HK-2 (cell line): ENCODE results near the gene CEBPA.
"Not testable (repeated sequence)": the region's sequence is repeated elsewhere in the genome, so short reads cannot be mapped to it uniquely, and the experiment has no call there.

ENCODE experiments used
- DNase-seq: peaks from one replicate; pipeline ENCODE4 v3.0.0-alpha.2; 2018; ENCODE audit not compliant: unreplicated experiment

The CEBPA gene

DNA sequence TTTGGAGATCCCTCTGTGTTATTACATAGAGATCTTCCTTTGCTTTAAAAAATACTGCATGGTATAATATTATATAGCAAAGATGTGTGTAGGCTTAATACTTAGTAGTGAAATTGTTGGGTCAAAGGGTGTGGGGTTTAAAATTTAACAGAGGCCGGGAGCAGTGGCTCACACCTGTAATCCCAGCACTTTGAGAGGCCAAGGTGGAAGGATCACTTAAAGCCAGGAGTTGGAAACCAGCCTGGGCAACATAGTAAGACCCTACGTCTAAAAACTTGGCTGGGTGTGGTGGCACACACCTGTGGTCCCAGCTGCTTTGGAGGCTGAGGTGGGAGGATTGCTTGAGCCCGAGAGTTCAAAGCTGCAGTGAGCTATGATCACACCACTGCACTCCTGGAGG, 22.3 kb upstream of the CEBPA start:
- no peak for DNase-seq

DNA sequence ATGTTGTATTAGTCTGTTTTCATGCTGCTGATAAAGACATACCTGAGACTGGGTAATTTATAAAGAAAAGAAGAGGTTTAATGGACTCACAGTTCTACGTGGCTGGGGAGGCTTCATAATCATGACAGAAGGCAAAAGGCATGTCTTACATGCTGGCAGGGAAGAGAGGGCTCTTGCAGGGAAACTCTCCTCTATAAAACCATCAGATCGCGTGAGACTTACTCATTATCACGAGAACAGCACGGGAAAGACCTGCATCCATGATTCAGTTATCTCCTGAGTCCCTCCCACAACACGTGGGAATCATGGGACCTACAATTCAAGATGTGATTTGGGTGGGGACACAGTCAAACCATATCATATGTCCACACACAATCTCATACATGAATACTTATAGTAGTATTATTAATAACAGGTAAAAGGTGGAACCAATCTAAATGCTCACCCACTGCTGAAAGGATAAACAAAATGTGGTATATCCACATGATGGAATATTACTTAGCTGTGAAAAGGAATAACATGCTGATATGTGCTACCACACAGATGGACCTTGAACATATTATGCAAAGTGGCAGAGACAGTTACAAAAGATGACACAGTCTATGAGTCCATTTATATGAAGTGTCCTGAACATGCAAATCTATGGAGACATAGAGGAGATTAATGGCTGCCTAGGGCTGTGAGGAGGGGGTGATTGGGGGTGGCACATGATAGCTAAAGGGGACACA, 20.9 kb upstream of the CEBPA start:
- DNase-seq = no peak

DNA sequence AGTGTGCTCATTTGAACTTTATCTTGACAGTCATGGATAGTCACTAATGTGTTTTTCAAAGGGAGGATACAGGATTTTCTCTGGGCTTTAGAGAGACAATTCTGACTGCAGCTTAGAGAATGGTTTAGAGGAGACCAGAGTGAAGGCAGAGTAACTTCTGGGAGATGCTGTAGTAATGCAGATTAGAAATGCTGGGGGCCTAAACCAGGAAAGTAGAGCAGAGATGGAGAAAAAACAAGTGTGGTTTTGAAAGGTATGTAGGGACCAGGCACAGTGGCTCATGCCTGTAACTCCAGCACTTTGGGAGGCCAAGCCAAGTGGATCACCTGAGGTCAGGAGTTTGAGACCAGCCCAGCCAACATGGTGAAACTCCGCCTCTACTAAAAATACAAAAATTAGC, 18.3 kb upstream of the CEBPA start:
- no peak for DNase-seq

DNA sequence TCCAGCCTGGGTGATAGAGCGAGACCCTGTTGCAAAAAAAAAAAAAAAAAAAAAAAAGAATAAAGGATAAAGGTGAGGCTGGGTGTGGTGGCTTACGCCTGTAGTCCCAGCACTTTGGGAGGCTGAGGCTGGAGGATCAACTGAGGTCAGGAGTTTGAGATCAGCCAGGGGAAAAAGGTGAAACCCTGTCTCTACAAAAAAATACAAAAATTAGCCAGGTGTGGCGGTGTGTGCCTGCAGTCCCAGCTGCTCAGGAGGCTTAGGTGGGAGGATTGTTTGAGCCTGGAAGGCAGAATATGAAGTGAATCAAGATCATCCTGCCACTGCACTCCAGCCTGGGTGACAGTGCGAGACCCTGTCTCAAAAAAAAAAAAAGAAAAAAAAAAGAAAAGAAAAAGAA, 15.7 kb upstream of the CEBPA start:
- DNase-seq = not testable (repeated sequence)

DNA sequence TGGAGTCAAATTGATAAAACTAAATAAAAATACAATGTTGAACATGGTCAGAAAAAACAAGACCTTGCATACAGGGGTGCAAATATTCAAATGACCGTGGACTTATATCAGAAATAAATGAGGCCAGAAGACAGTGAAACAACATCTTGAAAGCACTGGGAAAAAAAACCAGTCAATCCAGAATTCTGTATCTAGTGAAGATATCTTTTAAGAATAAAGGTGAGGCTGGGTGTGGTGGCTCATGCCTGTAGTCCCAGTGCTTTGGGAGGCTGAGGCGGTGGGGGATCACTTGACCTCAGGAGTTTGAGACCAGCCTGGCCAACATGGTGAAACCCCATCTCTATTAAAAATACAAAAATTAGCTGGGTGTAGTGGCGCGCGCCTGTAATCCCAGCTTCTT, 15.2 kb upstream of the CEBPA start:
- no peak for DNase-seq

DNA sequence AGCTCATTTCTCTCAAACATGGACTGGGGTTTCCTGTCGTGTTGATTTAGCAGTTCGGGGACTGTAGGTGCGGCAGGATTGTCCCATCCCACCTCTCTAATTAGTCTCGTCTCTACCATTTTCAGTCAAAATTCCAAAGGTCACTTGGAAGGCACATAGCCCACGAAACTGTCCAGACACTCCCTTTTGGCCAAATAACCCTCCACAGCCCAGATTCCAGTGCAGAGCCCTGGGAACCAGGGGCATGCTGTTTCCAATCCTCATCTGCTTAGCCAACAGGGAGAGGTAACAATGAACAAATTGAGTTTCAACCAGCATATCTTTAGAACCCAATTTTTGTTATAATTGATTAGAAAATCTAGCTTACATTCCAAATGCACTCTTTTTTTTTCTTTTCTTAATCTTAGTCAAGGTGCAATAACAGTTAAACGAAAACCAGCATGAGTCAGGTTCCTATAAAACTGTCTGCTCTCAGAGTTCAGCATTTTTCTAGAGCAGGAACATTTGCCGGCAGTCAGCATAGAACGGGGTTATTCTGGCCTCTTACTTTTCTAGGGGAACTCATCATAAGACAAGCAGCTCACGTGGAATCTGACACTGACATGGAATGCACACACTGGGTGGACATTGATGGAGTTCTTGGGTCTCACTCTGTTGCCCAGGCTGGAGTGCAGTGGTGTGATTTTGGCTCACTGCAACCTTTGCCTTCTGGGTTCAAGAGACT, 14.4 kb upstream of the CEBPA start:
- no peak for DNase-seq

DNA sequence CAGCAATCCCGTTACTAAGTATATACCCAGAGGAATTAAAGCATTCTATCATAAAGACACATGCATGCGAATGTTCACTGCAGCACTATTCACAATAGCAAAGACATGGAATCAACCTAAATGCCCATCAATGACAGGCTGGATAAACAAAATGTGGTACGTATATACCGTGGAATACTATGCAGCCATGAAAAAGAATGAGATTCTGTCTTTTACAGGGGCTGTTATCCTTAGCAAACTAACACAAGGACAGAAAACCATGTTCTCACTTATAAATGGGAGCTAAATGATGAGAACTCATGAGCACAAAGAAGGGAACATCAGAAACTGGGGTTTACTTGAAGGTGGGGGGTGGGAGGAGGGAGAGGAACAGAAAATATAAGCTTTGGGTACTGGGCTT, 10.5 kb upstream of the CEBPA start:
- not testable (repeated sequence) for DNase-seq

DNA sequence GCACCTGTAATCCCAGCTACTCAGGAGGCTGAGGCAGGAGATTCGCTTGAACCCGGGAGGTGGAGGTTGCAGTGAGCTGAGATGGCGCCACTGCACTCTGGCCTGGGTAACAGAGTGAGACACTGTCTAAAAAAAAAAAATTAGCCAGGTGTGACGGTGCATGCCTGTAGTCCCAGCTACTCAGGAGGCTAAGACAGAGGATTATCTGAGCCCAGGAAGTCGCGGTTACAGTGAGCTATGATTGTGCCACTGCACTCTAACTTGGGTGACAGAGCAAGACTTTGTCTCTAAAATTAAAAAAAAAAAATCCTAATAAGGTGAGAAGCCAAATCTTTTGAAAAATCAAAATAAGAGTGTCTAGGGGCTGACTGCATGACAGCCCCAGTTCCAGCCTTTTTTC, 9.7 kb upstream of the CEBPA start:
- DNase-seq = no peak

DNA sequence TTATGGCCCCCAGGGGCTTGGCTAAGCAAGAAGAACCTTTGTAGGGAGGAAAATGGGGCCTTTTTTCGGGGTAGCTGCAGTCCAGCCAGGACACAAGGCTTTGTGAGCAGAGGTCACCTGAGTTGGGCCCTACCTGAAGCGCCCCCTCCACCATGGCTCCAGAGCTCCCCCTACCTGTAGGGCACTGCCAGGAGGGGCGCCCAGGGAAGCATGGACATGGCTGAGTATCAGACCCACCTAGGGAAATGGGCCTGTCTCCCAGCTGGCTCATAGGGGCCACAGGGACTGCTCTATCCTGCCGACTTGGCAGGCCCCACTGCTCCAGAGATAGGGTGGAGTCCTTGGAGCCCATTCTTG, 9.0 kb upstream of the CEBPA start:
- DNase-seq = no peak

DNA sequence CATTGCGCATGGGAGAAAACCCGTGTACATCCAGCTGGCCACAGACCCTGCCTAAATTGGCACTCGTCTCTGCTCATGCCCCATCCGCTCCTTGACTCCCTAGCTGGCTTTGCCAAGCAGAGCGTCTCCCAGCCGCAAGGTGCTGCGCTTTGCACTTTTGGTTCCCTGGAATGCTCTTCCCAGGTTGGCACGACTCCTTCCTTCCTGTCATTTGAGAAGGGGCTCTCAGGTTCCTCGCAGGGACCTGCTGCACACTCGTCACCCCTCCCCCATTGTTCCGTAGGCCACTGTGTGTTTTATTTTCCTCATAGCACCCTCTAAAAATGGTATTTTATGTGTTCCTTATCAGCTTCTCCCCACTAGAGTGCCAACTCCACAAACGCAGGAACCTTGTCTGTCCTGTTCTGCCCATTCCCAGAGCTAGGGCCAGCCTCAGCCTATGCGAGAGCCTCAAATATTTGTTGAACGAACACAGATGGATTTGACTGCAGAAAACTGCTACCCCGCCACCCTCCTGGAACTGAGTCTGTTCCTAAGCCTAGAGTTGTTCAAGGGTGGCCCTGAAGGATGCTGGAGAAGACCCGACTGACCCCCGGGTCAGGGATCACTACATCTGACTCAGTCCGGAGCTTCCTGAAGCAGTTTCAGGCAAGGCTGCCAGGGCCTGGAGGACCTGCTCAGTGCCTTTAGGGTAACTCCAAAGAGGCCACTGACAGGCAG, 8.4 kb upstream of the CEBPA start:
- no peak for DNase-seq

DNA sequence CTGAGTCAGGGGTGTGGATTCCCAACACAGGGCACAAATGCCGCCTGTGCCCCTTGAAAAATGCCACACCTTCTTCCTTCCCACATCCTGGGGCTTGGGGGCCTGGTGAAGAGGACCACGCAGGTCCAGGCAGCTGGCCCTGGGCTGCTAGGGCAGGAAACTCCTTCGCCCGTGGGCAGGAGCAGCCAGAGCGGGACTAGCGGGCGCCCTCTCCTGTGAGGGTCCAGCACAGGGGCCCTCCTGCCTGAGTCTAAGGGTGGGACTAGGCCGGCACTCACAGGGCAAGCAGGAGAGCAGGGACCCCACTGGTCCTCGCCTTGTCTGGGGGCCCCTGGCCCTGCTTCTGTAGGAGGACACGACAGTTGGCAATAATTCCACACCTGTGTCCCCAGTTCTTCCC, 7.5 kb upstream of the CEBPA start:
- DNase-seq = no peak

DNA sequence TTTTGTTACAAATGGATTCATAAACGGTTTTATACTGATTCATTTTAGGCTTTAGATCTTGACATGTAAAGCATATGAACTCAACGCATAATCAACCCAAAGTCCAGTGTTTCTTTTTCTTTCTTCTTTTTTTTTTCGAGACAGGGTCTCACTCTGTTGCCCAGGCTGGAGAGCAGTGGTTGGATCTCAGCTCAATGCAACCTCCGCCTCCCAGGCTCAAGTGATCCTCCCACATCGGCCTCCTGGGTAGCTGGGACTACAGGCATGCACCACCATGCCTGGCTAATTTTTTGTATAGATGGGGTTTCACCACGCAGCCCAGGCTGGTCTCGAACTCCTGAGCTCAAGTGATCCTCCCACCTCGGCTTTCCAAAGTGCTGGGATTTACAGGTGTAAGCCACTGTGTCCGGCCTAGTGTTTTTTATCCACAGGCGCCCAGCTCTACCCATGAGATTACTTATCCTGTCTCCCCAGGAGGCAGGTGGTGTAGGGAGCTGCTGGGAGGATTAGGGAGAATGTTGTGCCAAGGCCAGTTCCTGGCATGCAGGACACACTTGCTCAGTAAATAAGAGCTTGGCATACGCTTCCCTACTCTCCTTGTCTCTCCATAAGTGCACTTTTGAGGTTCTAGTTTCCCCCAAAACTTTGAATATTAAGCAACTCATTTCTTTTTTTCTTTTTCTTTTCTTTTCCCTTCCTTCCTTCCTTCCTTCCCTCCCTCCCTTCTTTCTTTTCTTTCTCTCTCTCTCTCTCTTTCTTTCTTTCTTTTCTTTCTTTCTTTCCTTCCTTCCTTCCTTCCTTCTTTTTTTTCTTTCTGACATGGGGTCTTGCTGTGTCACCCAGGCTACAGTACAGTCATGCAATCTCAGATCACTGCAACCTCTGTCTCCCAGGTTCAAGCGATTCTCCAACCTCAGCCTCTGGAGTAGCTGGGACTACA, 4.8 kb upstream of the CEBPA start:
- no peak for DNase-seq

DNA sequence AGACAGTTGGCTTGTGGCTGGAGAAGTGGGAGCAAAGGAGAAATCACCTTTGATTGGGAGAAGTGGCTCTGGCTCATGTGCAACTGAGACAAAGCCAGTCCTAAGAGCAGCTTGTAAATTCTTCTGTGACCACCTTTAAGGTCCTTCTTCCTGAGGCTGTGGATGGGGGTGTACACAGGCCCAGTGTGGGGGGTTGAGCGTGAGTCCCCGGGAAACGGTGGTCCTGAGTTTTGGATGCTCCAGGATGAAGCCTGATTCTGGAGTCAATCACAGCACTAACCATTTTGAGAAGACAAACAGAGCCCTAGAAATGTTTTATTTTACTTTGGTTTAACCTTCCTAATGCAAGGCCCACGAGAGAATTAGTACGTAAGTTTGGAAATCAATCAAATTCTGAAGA, 3.9 kb upstream of the CEBPA start:
- DNase-seq = no peak

DNA sequence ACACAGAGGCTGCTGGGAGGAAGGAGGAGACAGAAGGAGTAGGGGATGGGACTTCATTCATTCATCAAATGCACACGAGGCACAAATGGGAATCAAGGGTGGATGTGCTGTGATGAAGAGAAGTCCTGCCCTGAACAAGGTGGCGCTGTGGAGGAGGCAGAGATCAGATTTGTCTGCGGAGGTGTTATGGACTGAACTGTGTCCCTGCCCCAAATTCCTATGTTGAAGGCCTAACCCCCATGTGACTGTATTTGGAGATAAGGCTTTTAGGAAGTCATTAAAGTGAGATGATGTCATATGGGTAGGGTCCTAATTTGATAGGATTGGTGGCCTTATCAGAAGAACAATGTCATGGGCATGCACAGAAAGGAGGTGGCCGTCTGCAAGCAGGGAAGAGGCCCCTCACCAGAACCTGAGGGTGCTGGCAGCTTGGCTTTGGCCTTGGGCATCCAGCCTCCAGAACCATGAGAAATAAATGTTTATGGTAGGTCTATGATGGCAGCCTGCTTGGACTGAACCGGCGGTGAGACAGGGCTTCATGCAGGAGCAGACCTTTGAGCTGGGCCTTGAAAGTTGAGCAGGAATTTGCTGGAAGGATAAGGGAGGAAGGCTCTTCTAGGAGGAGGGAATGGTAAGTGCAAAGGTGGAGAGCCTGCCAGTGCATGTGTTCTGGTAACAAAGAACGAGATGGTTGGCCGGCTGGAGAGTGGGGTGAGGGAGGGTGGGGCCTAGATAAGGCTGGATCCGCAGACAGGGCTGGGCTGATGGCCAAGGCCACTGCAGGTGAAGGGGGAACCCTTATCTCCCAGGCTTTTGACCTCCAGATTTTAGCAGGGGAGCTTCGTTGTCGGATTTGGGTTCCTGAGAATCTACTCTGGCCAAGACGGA, 2.7 kb upstream of the CEBPA start:
- no peak for DNase-seq

DNA sequence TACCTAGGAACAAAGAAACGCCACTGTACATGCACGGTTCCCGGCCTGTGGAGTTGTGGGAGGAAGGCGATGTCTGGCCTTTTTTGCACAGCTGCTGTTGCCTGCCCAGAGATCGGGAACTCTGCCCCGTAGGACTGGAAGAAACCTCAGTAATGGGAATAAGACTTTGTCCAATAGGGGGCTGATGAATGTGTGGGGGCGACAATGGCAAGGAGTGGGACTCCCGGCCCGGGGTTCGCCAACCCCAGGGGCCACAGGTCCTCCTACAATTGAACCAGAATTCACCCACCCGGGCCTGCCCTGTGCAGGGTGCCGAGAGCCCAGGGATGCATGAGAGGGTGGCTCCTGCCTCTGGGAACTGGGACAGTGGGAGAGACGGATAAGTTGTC, 2.0 kb upstream of the CEBPA start:
- no peak for DNase-seq

DNA sequence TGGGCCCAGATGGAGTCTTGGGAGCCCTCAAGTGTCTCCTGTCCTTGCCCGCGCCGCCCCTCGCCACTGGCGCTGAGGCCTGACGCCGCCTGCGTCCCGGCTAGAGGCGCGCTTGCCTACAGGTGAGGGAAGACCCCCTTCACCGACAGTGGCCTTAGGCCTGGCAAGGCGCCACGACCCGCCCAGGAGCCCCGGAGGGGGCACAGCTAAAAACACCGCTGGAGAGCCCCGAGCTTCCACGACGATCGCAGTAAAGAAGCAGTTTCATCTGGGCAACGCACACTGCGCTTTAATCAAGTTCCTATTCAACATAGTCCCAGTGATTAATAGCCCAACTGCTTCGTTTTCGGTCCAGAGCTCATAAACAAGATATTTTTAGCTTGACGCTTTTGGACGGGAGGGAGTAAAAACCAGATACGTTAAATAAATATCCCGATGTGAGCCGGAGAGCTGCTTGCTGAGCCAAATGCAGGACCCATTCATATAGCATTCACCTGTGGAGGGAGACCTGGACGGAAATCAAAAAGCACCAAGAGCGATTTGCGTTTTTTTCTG, 1.5 kb upstream of the CEBPA start:
- DNase-seq = no peak

DNA sequence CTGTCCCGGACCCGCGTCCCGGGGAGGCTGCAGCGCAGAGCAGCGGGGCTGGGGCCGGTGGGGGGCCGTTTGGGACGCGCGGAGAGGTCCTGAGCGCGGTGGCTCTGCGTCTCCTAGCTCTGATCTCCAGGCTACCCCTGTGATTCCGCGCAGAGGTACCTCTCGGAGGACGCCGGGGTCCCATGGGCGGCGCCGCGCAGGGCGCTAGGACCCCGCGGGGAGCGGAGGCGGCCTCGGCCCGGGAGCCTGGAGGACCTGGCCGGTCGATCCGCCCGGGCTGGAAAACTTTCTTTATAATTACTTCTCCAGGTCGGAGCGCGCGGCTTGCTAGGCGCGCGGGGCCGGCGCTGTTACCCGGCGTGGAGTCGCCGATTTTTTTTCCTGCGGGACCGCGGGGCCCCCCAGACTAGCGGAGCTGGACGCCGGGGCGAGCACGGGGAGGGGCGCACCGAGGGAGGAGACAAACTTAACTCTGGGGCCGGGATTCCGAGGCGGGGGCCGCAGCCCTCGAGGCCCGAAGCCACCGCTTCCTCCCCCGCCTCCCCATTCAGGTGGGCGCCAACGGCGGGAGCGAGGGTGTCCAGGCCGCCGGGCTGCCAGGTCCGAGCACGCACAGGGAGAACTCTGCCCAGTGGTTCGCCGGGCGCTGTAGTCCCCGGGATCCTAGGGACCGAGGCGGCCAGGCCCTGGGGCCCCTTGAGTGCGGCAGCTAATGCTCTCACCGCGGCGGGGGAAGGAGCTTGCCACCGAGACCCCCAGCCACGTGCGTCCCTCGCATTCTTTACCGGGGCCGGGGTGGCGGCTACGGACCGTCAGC, 848 bp upstream of the CEBPA start:
- peak; percentile 55 for DNase-seq

DNA sequence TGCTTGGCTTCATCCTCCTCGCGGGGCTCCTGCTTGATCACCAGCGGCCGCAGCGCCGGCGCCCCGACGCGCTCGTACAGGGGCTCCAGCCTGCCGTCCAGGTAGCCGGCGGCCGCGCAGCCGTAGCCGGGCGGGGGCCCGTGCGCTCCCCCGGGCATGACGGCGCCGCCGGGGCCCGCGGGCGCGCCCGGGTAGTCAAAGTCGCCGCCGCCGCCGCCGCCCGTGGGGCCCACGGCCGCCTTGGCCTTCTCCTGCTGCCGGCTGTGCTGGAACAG, 497 bp downstream of the CEBPA start:
- DNase-seq = peak; percentile 30

DNA sequence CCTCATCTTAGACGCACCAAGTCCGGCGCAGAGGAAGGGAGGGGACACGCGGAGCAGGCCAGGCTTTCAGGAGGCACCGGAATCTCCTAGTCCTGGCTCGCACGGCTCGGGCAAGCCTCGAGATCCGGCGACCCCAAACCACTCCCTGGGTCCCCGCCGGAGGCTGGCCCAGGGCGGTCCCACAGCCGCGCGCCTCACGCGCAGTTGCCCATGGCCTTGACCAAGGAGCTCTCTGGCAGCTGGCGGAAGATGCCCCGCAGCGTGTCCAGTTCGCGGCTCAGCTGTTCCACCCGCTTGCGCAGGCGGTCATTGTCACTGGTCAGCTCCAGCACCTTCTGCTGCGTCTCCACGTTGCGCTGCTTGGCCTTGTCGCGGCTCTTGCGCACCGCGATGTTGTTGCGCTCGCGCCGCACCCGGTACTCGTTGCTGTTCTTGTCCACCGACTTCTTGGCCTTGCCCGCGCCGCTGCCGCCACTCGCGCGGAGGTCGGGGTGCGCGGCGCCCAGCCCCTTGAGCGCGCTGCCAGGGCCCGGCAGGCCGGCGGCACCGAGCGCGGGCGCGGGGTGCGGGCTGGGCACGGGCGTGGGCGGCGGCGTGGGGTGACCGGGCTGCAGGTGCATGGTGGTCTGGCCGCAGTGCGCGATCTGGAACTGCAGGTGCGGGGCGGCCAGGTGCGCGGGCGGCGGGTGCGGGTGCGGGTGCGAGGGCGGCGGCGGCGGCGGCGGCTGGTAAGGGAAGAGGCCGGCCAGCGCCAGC, 1.0 kb downstream of the CEBPA start:
- DNase-seq = no peak

DNA sequence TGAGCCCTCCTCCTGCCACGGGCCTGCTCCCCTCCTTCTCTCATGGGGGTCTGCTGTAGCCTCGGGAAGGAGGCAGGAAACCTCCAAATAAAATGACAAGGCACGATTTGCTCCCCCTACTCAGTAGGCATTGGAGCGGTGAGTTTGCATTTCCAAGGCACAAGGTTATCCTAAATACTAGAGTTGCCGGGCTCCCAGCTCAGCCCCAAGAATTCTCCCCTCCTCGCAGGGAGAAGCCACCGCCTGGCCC, 1.5 kb downstream of the CEBPA start:
- no peak for DNase-seq
